ENCODE measurements around the gene OPN1SW. TPM values are rescaled to one million over a fixed set of nuclear protein-coding genes. Genes with fewer than 3 reads are reported as not detected.

OPN1SW gene
- total RNA-seq, 2 donors from 2014 or later, result not detected

DNA sequence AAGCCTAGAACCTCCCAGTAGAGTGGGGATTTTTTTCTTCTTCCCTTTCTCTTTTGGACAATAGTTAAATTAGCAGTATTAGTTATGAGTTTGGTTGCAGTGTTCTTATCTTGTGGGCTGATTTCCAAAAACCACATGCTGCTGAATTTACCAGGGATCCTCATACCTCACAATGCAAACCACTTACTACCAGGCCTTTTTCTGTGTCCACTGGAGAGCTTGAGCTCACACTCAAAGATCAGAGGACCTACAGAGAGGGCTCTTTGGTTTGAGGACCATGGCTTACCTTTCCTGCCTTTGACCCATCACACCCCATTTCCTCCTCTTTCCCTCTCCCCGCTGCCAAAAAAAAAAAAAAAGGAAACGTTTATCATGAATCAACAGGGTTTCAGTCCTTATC, 5.4 kb downstream of the OPN1SW start:
- Histone ChIP-seq H3K9me3 (no peaks in the 10 kb centered on the region), H3K4me1 (peaks cover 16% of the 10 kb centered on the region), H3K4me3 (no peak overlapping the region), H3K36me3 (replicated peaks in 1 of 2; ENCODE audit: insufficient read depth in 1 of 2, low read depth in 2 of 2) (peaks cover 2 to 4% of the 10 kb centered on the region in 2 donors), H3K27ac (no peak overlapping the region), H3K27me3 (no peaks in the 10 kb centered on the region)
- intact Hi-C loops (cut with DNase I), result no loop called here
- TF ChIP-seq POLR2A (IDR thresholded peaks at IDR 0.05), result no peak
- no peak for TF ChIP-seq CTCF (IDR thresholded peaks at IDR 0.05)
- WGBS, 2 donors, result 7 to 13% methylated on average over 2 of the region's 2 CpGs
- ATAC-seq, result peak; percentile 35
- no peak for DNase-seq

- DNase-seq (no peak), ATAC-seq (peak; percentile 45)
- Histone ChIP-seq H3K27me3 (no peaks in the 10 kb centered on the region), H3K4me3 (no peak overlapping the region), H3K27ac (peak overlapping the region in 2 of 4 donors; percentile 3 to 11), H3K36me3 (replicated peaks in 1 of 2; ENCODE audit: insufficient read depth in 1 of 2, low read depth in 2 of 2) (peaks cover 4 to 6% of the 10 kb centered on the region in 2 donors), H3K4me1 (peaks cover 16% of the 10 kb centered on the region), H3K9me3 (no peaks in the 10 kb centered on the region)
- TF ChIP-seq CTCF (IDR thresholded peaks at IDR 0.05), result no peak
- no peak for TF ChIP-seq POLR2A (IDR thresholded peaks at IDR 0.05)
- intact Hi-C loops (cut with DNase I), result no loop called here
- WGBS, 2 donors, result 90 to 91% methylated on average over 6 of the region's 6 CpGs
Measured at GRCh38 chr7:128767475-128768110, 8.0 kb downstream of the OPN1SW start.

DNA sequence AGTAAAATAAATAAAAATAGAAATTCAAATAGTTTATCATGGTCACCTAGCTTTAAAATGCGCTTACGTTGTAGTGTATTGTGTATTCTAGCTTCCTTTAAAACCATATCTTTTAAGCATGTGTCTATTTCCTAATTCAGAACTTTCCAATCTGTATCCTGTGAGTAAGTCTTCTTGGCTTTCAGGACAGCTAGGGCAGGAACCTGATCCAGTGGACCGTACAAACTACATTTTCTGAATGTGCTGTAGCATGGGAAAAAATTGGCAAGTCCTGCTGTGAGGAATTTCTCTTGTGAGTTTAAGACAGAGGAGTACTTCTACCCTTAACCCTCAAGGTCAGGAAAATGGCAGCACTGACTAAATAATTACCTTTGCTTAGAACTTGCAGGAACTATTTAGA, 12.1 kb downstream of the OPN1SW start:
- no peak for TF ChIP-seq POLR2A (IDR thresholded peaks at IDR 0.05)
- no peak for TF ChIP-seq CTCF (IDR thresholded peaks at IDR 0.05)
- ATAC-seq (no peak), DNase-seq (no peak)
- Histone ChIP-seq H3K4me1 (no peaks in the 10 kb centered on the region), H3K4me3 (no peak overlapping the region), H3K27ac (no peak overlapping the region), H3K9me3 (no peaks in the 10 kb centered on the region), H3K36me3 (replicated peaks in 1 of 2; ENCODE audit: insufficient read depth in 1 of 2, low read depth in 2 of 2) (peaks cover 12 to 14% of the 10 kb centered on the region in 2 donors), H3K27me3 (no peaks in the 10 kb centered on the region)
- 74 to 79% methylated on average over 3 of the region's 3 CpGs for WGBS, 2 donors
- intact Hi-C loops (cut with DNase I), result no loop called here

DNA sequence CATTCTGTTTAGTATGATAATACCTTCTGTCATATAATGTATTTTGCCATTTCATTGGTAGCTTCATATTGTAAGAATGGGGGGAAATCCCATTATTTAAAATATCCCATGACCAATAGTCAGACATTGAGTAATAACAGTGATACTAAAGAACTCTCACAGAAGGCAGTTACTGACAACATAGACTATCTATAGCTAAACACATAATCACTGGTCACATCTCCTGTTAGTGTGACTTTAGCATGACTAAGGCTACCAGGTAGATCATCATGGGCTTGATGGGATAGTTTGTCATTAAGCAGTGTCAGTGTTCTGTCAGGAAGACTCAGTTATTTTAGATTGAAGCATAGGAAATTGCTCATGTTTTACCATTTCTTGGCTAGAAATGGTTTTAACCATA, 16.4 kb downstream of the OPN1SW start:
- intact Hi-C loops (cut with DNase I), result no loop called here
- H3K4me3 ChIP-seq, result no peak overlapping the region
- no peak for DNase-seq
- ATAC-seq, result no peak
- H3K4me1 ChIP-seq, result no peaks in the 10 kb centered on the region
- H3K27ac ChIP-seq, result no peak overlapping the region
- H3K36me3 ChIP-seq (replicated peaks in 1 of 2; ENCODE audit: insufficient read depth in 1 of 2, low read depth in 2 of 2), result peaks cover 7 to 21% of the 10 kb centered on the region in 2 donors
- TF ChIP-seq POLR2A (IDR thresholded peaks at IDR 0.05) (no peak), CTCF (IDR thresholded peaks at IDR 0.05) (no peak)
- H3K27me3 ChIP-seq, result no peaks in the 10 kb centered on the region
- no peaks in the 10 kb centered on the region for H3K9me3 ChIP-seq

GRCh38 chr7:128758553-128758952, 17.0 kb downstream of the OPN1SW start:
- DNase-seq (no peak), ATAC-seq (no peak)
- Histone ChIP-seq H3K4me3 (no peak overlapping the region), H3K36me3 (replicated peaks in 1 of 2; ENCODE audit: insufficient read depth in 1 of 2, low read depth in 2 of 2) (peaks cover 12 to 23% of the 10 kb centered on the region in 2 donors), H3K27me3 (no peaks in the 10 kb centered on the region), H3K9me3 (no peaks in the 10 kb centered on the region), H3K4me1 (no peaks in the 10 kb centered on the region), H3K27ac (no peak overlapping the region)
- no peak for TF ChIP-seq POLR2A (IDR thresholded peaks at IDR 0.05)
- no peak for TF ChIP-seq CTCF (IDR thresholded peaks at IDR 0.05)
- intact Hi-C loops (cut with DNase I), result no loop called here
- 100% methylated on average over 1 of the region's 1 CpG for WGBS, 2 donors
